Adrenal gland (tissue), 12 donors: ENCODE results near the gene SPATS2. TPM values are rescaled to one million over a fixed set of nuclear protein-coding genes. Genes with fewer than 3 reads are reported as not detected.

Experiments
- DNase-seq, 7 donors: peaks; one replicate each; pipeline ENCODE4 v3.0.0-alpha.2; 2019 to 2020
- H3K27ac ChIP-seq, 5 donors: fragments of 200-600 bp; sonication (generic) in 4 of 5; 1 replicate in 3 of 5; 2 replicates in 2 of 5; pipeline versions ENCODE4 v1.5.1 to v1.8.0; 2016 to 2020; ENCODE audit warnings: mild to moderate bottlenecking in 1 of 5
- H3K27me3 ChIP-seq: fragments of 200-600 bp; 2 replicates; pipeline ENCODE4 v1.8.0; 2021
- H3K36me3 ChIP-seq, 2 donors: fragments of 200-600 bp; replicated peaks in 1 of 2; 1 replicate in 1 of 2; 2 replicates in 1 of 2; pipeline versions ENCODE4 v1.5.1 to v1.8.0; 2018 to 2022
- H3K4me1 ChIP-seq, 2 donors: fragments of 200-600 bp; replicated peaks in 1 of 2; 1 replicate in 1 of 2; 2 replicates in 1 of 2; pipeline versions ENCODE4 v1.5.1 to v1.8.0; 2018 to 2021
- H3K4me3 ChIP-seq, 4 donors: fragments of 200-600 bp; sonication (generic) in 3 of 4; one replicate each; pipeline ENCODE4 v1.5.1; 2016 to 2018
- H3K9me3 ChIP-seq, 3 donors: fragments of 200-600 bp; sonication (generic) in 1 of 3; replicated peaks in 1 of 3; 1 replicate in 2 of 3; 2 replicates in 1 of 3; pipeline versions ENCODE4 v1.5.1 to v1.8.0; 2016 to 2021
- POLR2A ChIP-seq, 2 donors: fragments of 450-650 bp; IDR thresholded peaks; one replicate each; pipeline ENCODE4 v1.6.1; 2017; ENCODE audit warnings: antibody characterized with exemption in 2 of 2, mild to moderate bottlenecking in 2 of 2, moderate library complexity in 1 of 2
- WGBS, 4 donors: extraction: QIAGEN DNeasy Blood & Tissue Kit in 2 of 4; methylation state at CpG; one replicate each; pipeline versions ENCODE4 v1.1.5 to v1.1.7; 2013 to 2017; 5-methylcytosine and 5-hydroxymethylcytosine counted together
- intact Hi-C, 2 donors: fragments of 100-400 bp; cut with DNase I; formaldehyde crosslinking; loops; one replicate each; pipeline versions ENCODE4 v1.14.1 to v1.15.0; 2022 to 2023
- polyA plus RNA-seq, 3 donors: library from polyadenylated mRNA; stranded (reverse); fragments of 200-250 nt in 2 of 3; fragments of 350-450 nt in 1 of 3; fragmentation: Illumina TruSeq in 1 of 3; extraction: RNeasy Lipid Tissue Mini Kit (QIAGEN cat#74804) in 1 of 3; gene quantifications; one replicate each; pipeline ENCODE4 v1.2.3, GENCODE V29; 2013 to 2014
- total RNA-seq, 9 donors: library from RNA; depleted of rRNA in 4 of 9; stranded (reverse); fragments of >200 nt in 4 of 9; fragments of 120-200 nt in 1 of 9; fragmentation: NEBNext Ultra II Directional in 1 of 9; extraction: Animal tissue kit (Norgen Biotek cat#: 25700) in 1 of 9; gene quantifications; one replicate each; pipeline versions ENCODE4 v1.1.0 to v1.2.4, GENCODE V29; 2013 to 2023
- TF ChIP-seq, protein P1 (sequence below), 6 experiments: fragments of 450-650 bp in 4 of 6; fragments of 200-600 bp in 2 of 6; sonication (generic) in 1 of 6; IDR thresholded peaks; 1 replicate in 5 of 6; 2 replicates in 1 of 6; pipeline versions ENCODE4 v1.5.1 to v1.8.0; 2016 to 2021; ENCODE audit warnings: antibody characterized with exemption in 6 of 6, mild to moderate bottlenecking in 2 of 6, moderate library complexity in 1 of 6
- donor health status: healthy with polysubstance abuse.
- donor health status: Bipolar disorder and iron deficiency.
- donor health status: DM: yes; HTN: yes; CAD: no.
- donor health status: DM: no; HTN: no; CAD: no.
- donor health status: DM: no; HTN: no; CAD: no.
- donor health status: DM: yes; HTN: yes; CAD: no.

Gene SPATS2
- total and polyA plus RNA-seq, 12 donors: 4.9 to 23.1 (median 15.1) TPM

- peaks cover 34% of the 10 kb centered on the region for H3K27me3 ChIP-seq
- DNase-seq: no peak
Observed at GRCh38 chr12:49334226-49334625, 33.0 kb upstream of the SPATS2 start.

GRCh38 chr12:49334681-49335080 lies 32.6 kb upstream of the SPATS2 start:
- DNase-seq: no peak
- Histone ChIP-seq H3K27me3 (peaks cover 34% of the 10 kb centered on the region), H3K27ac (no peak overlapping the region), H3K4me1 (peaks cover 5 to 9% of the 10 kb centered on the region in 2 donors), H3K9me3 (no peaks in the 10 kb centered on the region), H3K4me3 (no peak overlapping the region), H3K36me3 (no peaks in the 10 kb centered on the region)
- intact Hi-C loops: no loop called here
- WGBS, 4 donors: 61 to 77% (median 73%) methylated on average over 11 to 12 of the region's 12 CpGs
- no peak for TF ChIP-seq POLR2A (IDR thresholded peaks at IDR 0.05)
- TF ChIP-seq, protein P1, sequence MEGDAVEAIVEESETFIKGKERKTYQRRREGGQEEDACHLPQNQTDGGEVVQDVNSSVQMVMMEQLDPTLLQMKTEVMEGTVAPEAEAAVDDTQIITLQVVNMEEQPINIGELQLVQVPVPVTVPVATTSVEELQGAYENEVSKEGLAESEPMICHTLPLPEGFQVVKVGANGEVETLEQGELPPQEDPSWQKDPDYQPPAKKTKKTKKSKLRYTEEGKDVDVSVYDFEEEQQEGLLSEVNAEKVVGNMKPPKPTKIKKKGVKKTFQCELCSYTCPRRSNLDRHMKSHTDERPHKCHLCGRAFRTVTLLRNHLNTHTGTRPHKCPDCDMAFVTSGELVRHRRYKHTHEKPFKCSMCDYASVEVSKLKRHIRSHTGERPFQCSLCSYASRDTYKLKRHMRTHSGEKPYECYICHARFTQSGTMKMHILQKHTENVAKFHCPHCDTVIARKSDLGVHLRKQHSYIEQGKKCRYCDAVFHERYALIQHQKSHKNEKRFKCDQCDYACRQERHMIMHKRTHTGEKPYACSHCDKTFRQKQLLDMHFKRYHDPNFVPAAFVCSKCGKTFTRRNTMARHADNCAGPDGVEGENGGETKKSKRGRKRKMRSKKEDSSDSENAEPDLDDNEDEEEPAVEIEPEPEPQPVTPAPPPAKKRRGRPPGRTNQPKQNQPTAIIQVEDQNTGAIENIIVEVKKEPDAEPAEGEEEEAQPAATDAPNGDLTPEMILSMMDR (IDR thresholded peaks at IDR 0.05): no peak

More at GRCh38 chr12:49334226-49334625, 33.0 kb upstream of the SPATS2 start:
- 58 to 73% (median 62%) methylated on average over 13 to 19 of the region's 19 CpGs for WGBS, 4 donors
- intact Hi-C loops: no loop called here
- no peak overlapping the region for H3K27ac ChIP-seq
- H3K9me3 ChIP-seq: no peaks in the 10 kb centered on the region
- no peak overlapping the region for H3K4me3 ChIP-seq
- TF ChIP-seq POLR2A (IDR thresholded peaks at IDR 0.05): no peak
- TF ChIP-seq, protein P1 (IDR thresholded peaks at IDR 0.05): no peak
- H3K4me1 ChIP-seq: peaks cover 5% of the 10 kb centered on the region in 2 donors
- no peaks in the 10 kb centered on the region for H3K36me3 ChIP-seq

GRCh38 chr12:49335118-49335954 lies 31.9 kb upstream of the SPATS2 start:
- peaks cover 5 to 13% of the 10 kb centered on the region in 2 donors for H3K4me1 ChIP-seq
- H3K27me3 ChIP-seq: peaks cover 34% of the 10 kb centered on the region
- TF ChIP-seq, protein P1 (IDR thresholded peaks at IDR 0.05): no peak
- TF ChIP-seq POLR2A (IDR thresholded peaks at IDR 0.05): no peak
- no peaks in the 10 kb centered on the region for H3K9me3 ChIP-seq
- no peak overlapping the region for H3K27ac ChIP-seq
- no peak for DNase-seq
- intact Hi-C loops: no loop called here
- WGBS, 4 donors: 71 to 79% (median 75%) methylated on average over 16 of the region's 16 CpGs
- H3K36me3 ChIP-seq: no peaks in the 10 kb centered on the region
- H3K4me3 ChIP-seq: no peak overlapping the region

DNA sequence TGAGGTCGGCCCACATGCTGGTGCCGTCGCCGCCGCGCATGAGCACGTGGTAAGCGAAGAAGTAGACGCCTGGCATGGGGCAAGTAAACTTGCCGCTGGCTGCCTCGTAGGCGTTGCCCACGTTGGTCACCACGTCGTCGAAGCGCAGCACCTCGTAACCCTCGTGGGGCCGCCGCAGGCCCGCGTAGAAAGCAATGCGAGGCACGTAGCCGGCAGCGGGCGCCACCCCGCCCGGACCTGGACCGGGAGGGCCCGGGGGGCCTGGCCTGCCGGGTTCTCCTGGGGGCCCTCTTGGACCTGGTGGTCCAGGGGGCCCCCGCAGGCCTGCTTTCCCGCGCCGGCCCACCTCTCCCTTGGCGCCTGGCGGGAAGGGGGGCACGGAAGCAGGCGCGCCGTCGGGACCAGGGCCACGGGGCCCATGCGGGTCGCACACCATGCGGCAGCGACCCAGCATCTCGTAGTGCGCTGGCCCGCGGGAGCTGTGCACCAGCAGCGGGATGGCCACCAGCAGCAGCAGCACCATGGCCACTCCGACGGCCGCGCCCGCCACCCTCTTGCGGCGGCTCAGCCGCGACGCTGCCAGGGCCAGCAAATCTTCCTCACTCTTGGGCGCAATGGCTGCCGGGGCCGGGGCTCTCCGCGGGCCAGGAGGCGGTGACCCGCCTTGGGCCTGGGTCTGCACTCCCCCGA lies 31.2 kb upstream of the SPATS2 start:
- 19 to 40% (median 30%) methylated on average over 19 to 72 of the region's 72 CpGs for WGBS, 4 donors
- no peak for TF ChIP-seq POLR2A (IDR thresholded peaks at IDR 0.05)
- TF ChIP-seq, protein P1 (IDR thresholded peaks at IDR 0.05): no peak
- Histone ChIP-seq H3K36me3 (no peaks in the 10 kb centered on the region), H3K27ac (no peak overlapping the region), H3K4me1 (peaks cover 5 to 13% of the 10 kb centered on the region in 2 donors), H3K4me3 (peak overlapping the region in 1 of 4 donors; percentile 40), H3K9me3 (no peaks in the 10 kb centered on the region), H3K27me3 (peaks cover 34% of the 10 kb centered on the region)
- intact Hi-C loops: no loop called here
- no peak for DNase-seq
